Endodermal cell (in vitro differentiated cells): ENCODE measurements around the gene TEX2. TPM values are rescaled to one million over a fixed set of nuclear protein-coding genes. Genes with fewer than 3 reads are reported as not detected.

ENCODE experiments used
- DNase-seq: peaks from one replicate; pipeline ENCODE4 v3.0.0-alpha.2; 2017
- H3K27ac ChIP-seq: 2 replicates; pipeline ENCODE4 v1.5.1; 2013; ENCODE audit warnings: mild to moderate bottlenecking, low read depth, low read length, moderate library complexity
- H3K27me3 ChIP-seq: 2 replicates; pipeline ENCODE4 v1.6.1; 2013; ENCODE audit warnings: mild to moderate bottlenecking, low read length, moderate library complexity; ENCODE audit not compliant: insufficient read depth, control insufficient read depth, poor library complexity, severe bottlenecking
- H3K36me3 ChIP-seq: 2 replicates; pipeline ENCODE4 v1.7.0; 2013; ENCODE audit warnings: mild to moderate bottlenecking, low read length, moderate library complexity; ENCODE audit not compliant: control insufficient read depth, insufficient read depth
- H3K4me1 ChIP-seq: one replicate; pipeline ENCODE4 v1.7.0; 2013; ENCODE audit warnings: low read length; ENCODE audit not compliant: control insufficient read depth, insufficient read depth
- H3K4me3 ChIP-seq: 2 replicates; pipeline ENCODE4 v1.5.1; 2013; ENCODE audit warnings: mild to moderate bottlenecking, low read length, moderate library complexity
- H3K9ac ChIP-seq: 2 replicates; pipeline ENCODE4 v1.6.1; 2013; ENCODE audit warnings: mild to moderate bottlenecking, low read length, moderate library complexity; ENCODE audit not compliant: poor library complexity, severe bottlenecking; ENCODE audit errors: extremely low read depth
- H3K9me3 ChIP-seq: 2 replicates; pipeline ENCODE4 v1.6.1; 2013; ENCODE audit warnings: mild to moderate bottlenecking, low read length, moderate library complexity; ENCODE audit not compliant: control insufficient read depth
- H3K27ac Mint-ChIP-seq: 2 replicates; pipeline ENCODE4 v1.8.0; 2020; ENCODE audit warnings: mixed read lengths
- H3K27me3 Mint-ChIP-seq: 2 replicates; pipeline ENCODE4 v1.8.0; 2021; ENCODE audit warnings: mild to moderate bottlenecking, mixed read lengths; ENCODE audit not compliant: insufficient read depth
- H3K36me3 Mint-ChIP-seq: 2 replicates; pipeline ENCODE4 v1.8.0; 2020; ENCODE audit warnings: low read depth, mixed read lengths
- H3K4me1 Mint-ChIP-seq: 2 replicates; pipeline ENCODE4 v1.8.0; 2020; ENCODE audit warnings: mixed read lengths
- H3K4me3 Mint-ChIP-seq: 2 replicates; pipeline ENCODE4 v1.8.0; 2020; ENCODE audit warnings: mild to moderate bottlenecking, moderate library complexity, mixed read lengths
- H3K9me3 Mint-ChIP-seq: 2 replicates; pipeline ENCODE4 v1.8.0; 2020; ENCODE audit warnings: mild to moderate bottlenecking, mixed read lengths
- WGBS, 2 experiments: methylation state at CpG; one replicate each; pipeline versions ENCODE4 v1.1.5 to v1.1.7; 2013; ENCODE audit warnings: missing lambda C conversion rate in 2 of 2, mixed read lengths in 1 of 2; ENCODE audit not compliant: insufficient coverage in 1 of 2, insufficient read length in 1 of 2; 5-methylcytosine and 5-hydroxymethylcytosine counted together
- total RNA-seq, 2 donors: library from RNA; stranded (reverse); fragmentation: NEBNext Ultra II Directional in 1 of 2; extraction: Animal tissue kit (Norgen Biotek cat#: 25700) in 1 of 2; gene quantifications; 2 replicates in 1 of 2; 3 replicates in 1 of 2; pipeline ENCODE4 v1.2.1, GENCODE V29; 2021
- TF ChIP-seq, protein P1 (sequence below): fragments of 200-600 bp; sonication (generic); conservative IDR thresholded peaks from 2 replicates; pipeline ENCODE4 v1.5.0; 2021; ENCODE audit warnings: antibody characterized with exemption, mild to moderate bottlenecking

Gene TEX2
- total RNA-seq, 2 donors from 2014 or later = 11.6 to 13.1 TPM

DNA sequence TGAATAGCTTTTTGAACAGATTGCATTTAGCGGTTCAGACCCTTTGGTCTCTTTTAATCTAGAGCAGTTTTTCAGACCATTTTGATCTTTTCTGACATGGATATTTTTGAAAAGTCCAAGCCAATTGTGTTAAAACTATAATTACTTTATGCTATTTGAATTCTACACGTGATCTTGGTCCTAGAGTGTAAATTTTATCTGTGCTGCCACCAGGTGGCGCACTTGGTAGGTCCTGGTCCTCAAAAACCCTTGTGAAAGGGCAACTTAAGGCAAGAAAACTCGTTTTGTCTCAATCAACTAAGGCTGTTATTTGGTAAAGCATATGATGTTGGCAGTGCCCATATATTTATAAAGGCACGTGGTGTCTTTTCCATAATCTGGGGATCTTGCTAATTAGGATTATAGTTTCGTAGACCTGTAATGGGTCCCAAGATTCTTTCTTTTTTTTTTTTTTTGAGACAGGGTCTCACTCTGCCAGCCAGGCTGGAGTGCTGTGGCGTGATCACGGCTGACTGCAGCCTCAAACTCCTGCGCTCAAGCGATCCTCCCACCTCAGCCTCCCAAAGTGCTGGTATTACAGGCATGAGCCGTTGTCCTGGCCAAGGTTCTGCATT is 43.9 kb upstream of the TEX2 start:
- Histone ChIP-seq H3K4me1 (no peaks in the 10 kb centered on the region), H3K9me3 (no peaks in the 10 kb centered on the region), H3K27me3 (no peaks in the 10 kb centered on the region), H3K9ac (no peak overlapping the region), H3K4me3 (no peak overlapping the region), H3K27ac (no peak overlapping the region), H3K36me3 (no peaks in the 10 kb centered on the region)
- no peak overlapping the region for H3K4me3 Mint-ChIP-seq
- TF ChIP-seq, protein P1, sequence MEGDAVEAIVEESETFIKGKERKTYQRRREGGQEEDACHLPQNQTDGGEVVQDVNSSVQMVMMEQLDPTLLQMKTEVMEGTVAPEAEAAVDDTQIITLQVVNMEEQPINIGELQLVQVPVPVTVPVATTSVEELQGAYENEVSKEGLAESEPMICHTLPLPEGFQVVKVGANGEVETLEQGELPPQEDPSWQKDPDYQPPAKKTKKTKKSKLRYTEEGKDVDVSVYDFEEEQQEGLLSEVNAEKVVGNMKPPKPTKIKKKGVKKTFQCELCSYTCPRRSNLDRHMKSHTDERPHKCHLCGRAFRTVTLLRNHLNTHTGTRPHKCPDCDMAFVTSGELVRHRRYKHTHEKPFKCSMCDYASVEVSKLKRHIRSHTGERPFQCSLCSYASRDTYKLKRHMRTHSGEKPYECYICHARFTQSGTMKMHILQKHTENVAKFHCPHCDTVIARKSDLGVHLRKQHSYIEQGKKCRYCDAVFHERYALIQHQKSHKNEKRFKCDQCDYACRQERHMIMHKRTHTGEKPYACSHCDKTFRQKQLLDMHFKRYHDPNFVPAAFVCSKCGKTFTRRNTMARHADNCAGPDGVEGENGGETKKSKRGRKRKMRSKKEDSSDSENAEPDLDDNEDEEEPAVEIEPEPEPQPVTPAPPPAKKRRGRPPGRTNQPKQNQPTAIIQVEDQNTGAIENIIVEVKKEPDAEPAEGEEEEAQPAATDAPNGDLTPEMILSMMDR = peak; percentile 93
- H3K27me3 Mint-ChIP-seq = no peaks in the 10 kb centered on the region
- 58 to 63% methylated on average over 8 to 11 of the region's 11 CpGs for WGBS, 2 experiments
- peak; percentile 91 for DNase-seq
- H3K4me1 Mint-ChIP-seq = peaks cover 4% of the 10 kb centered on the region
- H3K9me3 Mint-ChIP-seq = no peaks in the 10 kb centered on the region
- no peaks in the 10 kb centered on the region for H3K36me3 Mint-ChIP-seq
- no peak overlapping the region for H3K27ac Mint-ChIP-seq

DNA sequence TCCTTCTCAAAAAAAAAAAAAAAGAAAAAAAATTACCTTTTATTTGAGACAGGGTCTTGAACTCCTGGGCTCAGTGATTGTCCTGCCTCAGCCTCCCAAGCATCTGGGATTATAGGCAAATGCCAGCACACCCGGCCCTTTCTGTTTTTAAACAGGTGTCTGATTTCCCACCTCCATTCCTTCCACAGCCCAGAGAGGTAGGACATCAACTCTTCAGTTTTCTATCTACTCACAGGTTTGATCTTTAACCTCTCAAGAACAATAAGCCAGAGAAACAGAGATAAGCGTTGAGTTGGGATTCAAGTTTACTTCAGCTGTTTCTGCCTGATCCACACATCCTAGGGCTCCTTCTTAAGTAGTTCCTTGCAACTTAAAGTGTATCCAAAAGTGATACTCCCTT is 41.5 kb upstream of the TEX2 start:
- no peak overlapping the region for H3K27ac Mint-ChIP-seq
- H3K9ac ChIP-seq = no peak overlapping the region
- no peaks in the 10 kb centered on the region for H3K9me3 Mint-ChIP-seq
- no peaks in the 10 kb centered on the region for H3K9me3 ChIP-seq
- TF ChIP-seq, protein P1 = no peak
- no peaks in the 10 kb centered on the region for H3K27me3 Mint-ChIP-seq
- no peak overlapping the region for H3K4me3 ChIP-seq
- peaks cover 4% of the 10 kb centered on the region for H3K4me1 Mint-ChIP-seq
- H3K36me3 Mint-ChIP-seq = no peaks in the 10 kb centered on the region
- H3K27me3 ChIP-seq = no peaks in the 10 kb centered on the region
- H3K4me3 Mint-ChIP-seq = no peak overlapping the region
- H3K36me3 ChIP-seq = no peaks in the 10 kb centered on the region
- no peak overlapping the region for H3K27ac ChIP-seq
- H3K4me1 ChIP-seq = no peaks in the 10 kb centered on the region
- DNase-seq = no peak
- WGBS, 2 experiments = 68 to 83% methylated on average over 2 of the region's 2 CpGs

DNA sequence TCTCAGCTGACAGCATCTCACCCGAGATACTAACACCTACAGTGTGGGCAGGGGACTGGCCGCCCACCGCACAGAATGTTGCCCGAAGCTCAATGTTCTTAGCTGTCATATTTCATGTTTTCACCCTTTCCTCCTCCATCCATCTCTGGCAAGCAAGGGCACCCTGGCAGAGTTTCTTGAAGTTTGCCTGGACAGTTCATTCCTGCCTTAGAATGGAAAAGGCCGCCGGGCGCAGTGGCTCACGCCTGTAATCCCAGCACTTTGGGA is 37.6 kb upstream of the TEX2 start:
- WGBS, 2 experiments = 95 to 96% methylated on average over 6 to 8 of the region's 8 CpGs
- H3K9ac ChIP-seq = no peak overlapping the region
- no peaks in the 10 kb centered on the region for H3K27me3 ChIP-seq
- Mint-ChIP-seq H3K9me3 (no peaks in the 10 kb centered on the region), H3K27me3 (no peaks in the 10 kb centered on the region), H3K36me3 (no peaks in the 10 kb centered on the region), H3K27ac (no peak overlapping the region), H3K4me3 (no peak overlapping the region), H3K4me1 (peaks cover 4% of the 10 kb centered on the region)
- no peaks in the 10 kb centered on the region for H3K4me1 ChIP-seq
- DNase-seq = no peak
- no peaks in the 10 kb centered on the region for H3K9me3 ChIP-seq
- H3K36me3 ChIP-seq = no peaks in the 10 kb centered on the region
- no peak overlapping the region for H3K27ac ChIP-seq
- no peak overlapping the region for H3K4me3 ChIP-seq
- TF ChIP-seq, protein P1 = no peak
